ENCODE results near the gene NOXA1.

GRCh38 chr9:137398561-137399468 lies 24.4 kb upstream of the NOXA1 start:
- TF ChIP-seq YY1 (IDR thresholded peaks at IDR 0.05; ENCODE audit: insufficient read depth, insufficient read length) (no peak), SUZ12 (IDR thresholded peaks at IDR 0.05; ENCODE audit: extremely low read depth, insufficient read depth, insufficient read length) (no peak)

All from NT2/D1 (cell line).